HepG2 (cell line): ENCODE measurements around the gene LSM2. TPM values are rescaled to one million over a fixed set of nuclear protein-coding genes. Genes with fewer than 3 reads are reported as not detected.
A peak's percentile ranks its signal among the peaks of the same experiment; 100 is the strongest.

Source experiments
- ARNT ChIP-seq: fragments of 450-650 bp; IDR thresholded peaks from 2 replicates; pipeline ENCODE4 v1.6.1; 2017
- BRD4 ChIP-seq: sonication (generic); formaldehyde crosslinking; IDR thresholded peaks from 2 replicates; pipeline ENCODE4 v1.4.0; 2020; ENCODE audit warnings: missing genetic modification reagents
- DPF2 ChIP-seq: sonication (generic); formaldehyde crosslinking; IDR thresholded peaks from 2 replicates; pipeline ENCODE4 v1.4.0; 2020; ENCODE audit warnings: mild to moderate bottlenecking, low read depth, missing genetic modification reagents, borderline replicate concordance
- ELK4 ChIP-seq: sonication (generic); formaldehyde crosslinking; IDR thresholded peaks from 2 replicates; pipeline ENCODE4 v1.9.0; 2021; ENCODE audit warnings: missing genetic modification reagents, borderline replicate concordance
- JDP2 ChIP-seq: sonication (generic); formaldehyde crosslinking; IDR thresholded peaks from 2 replicates; pipeline ENCODE4 v1.8.1; 2022; ENCODE audit warnings: missing genetic modification reagents, borderline replicate concordance
- KAT7 ChIP-seq: IDR thresholded peaks from 2 replicates; pipeline ENCODE4 v1.6.1; 2018; ENCODE audit warnings: borderline replicate concordance, missing compliant biosample characterization
- KLF12 ChIP-seq: sonication (generic); formaldehyde crosslinking; IDR thresholded peaks from 2 replicates; pipeline ENCODE4 v1.4.0; 2020; ENCODE audit warnings: missing genetic modification reagents, borderline replicate concordance
- KLF6 ChIP-seq: IDR thresholded peaks from 2 replicates; pipeline ENCODE4 v1.8.0; 2016; ENCODE audit warnings: missing biosample characterization, missing genetic modification reagents
- NFE2L2 ChIP-seq: fragments of 150-350 bp; IDR thresholded peaks from 2 replicates; pipeline ENCODE4 v1.6.1; 2014; ENCODE audit warnings: low read length
- NFKBIZ ChIP-seq: IDR thresholded peaks from 2 replicates; pipeline ENCODE4 v1.6.1; 2018; ENCODE audit warnings: missing genetic modification reagents, missing compliant biosample characterization
- NR2F1 ChIP-seq, 2 experiments: fragments of 450-650 bp in 1 of 2; formaldehyde crosslinking in 1 of 2; IDR thresholded peaks; 2 replicates each; pipeline versions ENCODE4 v1.5.0 to v1.6.1; 2016 to 2020; ENCODE audit warnings: mild to moderate bottlenecking in 1 of 2, missing compliant biosample characterization in 1 of 2, missing genetic modification reagents in 1 of 2, moderate library complexity in 1 of 2
- PHF21A ChIP-seq: sonication (generic); formaldehyde crosslinking; IDR thresholded peaks from 2 replicates; pipeline ENCODE4 v1.5.0; 2020; ENCODE audit warnings: mild to moderate bottlenecking, missing genetic modification reagents
- THAP11 ChIP-seq: IDR thresholded peaks from 2 replicates; pipeline ENCODE4 v1.6.1; 2016; ENCODE audit warnings: missing biosample characterization, missing genetic modification reagents
- ZFAT ChIP-seq: sonication (generic); formaldehyde crosslinking; conservative IDR thresholded peaks from 2 replicates; pipeline ENCODE4 v1.8.1; 2023; ENCODE audit warnings: missing genetic modification reagents, inconsistent platforms
- ZNF24 ChIP-seq: fragments of 450-650 bp; IDR thresholded peaks from 2 replicates; pipeline ENCODE4 v1.6.1; 2017; ENCODE audit warnings: antibody characterized with exemption, mild to moderate bottlenecking
- ZNF281 ChIP-seq: sonication (generic); formaldehyde crosslinking; IDR thresholded peaks from 2 replicates; pipeline ENCODE4 v1.4.0; 2020; ENCODE audit warnings: missing genetic modification reagents, borderline replicate concordance
- ZNF34 ChIP-seq: sonication (generic); formaldehyde crosslinking; IDR thresholded peaks from 2 replicates; pipeline ENCODE4 v1.4.0; 2020; ENCODE audit warnings: mild to moderate bottlenecking, missing genetic modification reagents, borderline replicate concordance
- ZNF543 ChIP-seq: sonication (generic); formaldehyde crosslinking; IDR thresholded peaks from 2 replicates; pipeline ENCODE4 v1.4.0; 2020; ENCODE audit warnings: mild to moderate bottlenecking, missing genetic modification reagents
- ZNF609 ChIP-seq: sonication (generic); formaldehyde crosslinking; IDR thresholded peaks from 2 replicates; pipeline ENCODE4 v1.4.0; 2020; ENCODE audit warnings: mild to moderate bottlenecking, missing genetic modification reagents, borderline replicate concordance
- ZNF720 ChIP-seq: sonication (generic); formaldehyde crosslinking; IDR thresholded peaks from 2 replicates; pipeline ENCODE4 v1.4.0; 2020; ENCODE audit warnings: missing genetic modification reagents
- ZNF768 ChIP-seq: sonication (generic); formaldehyde crosslinking; IDR thresholded peaks from 2 replicates; pipeline ENCODE4 v1.4.0; 2020; ENCODE audit warnings: missing genetic modification reagents
- ZNF773 ChIP-seq: sonication (generic); formaldehyde crosslinking; IDR thresholded peaks from 2 replicates; pipeline ENCODE4 v1.4.0; 2020; ENCODE audit warnings: missing genetic modification reagents, borderline replicate concordance
- polyA plus RNA-seq, 8 experiments: library from polyadenylated mRNA; depleted of rRNA in 3 of 8; stranded (reverse) in 7 of 8; unstranded in 1 of 8; fragments of >200 nt; fragmentation: Illumina TruSeq in 4 of 8; extraction: Trizol in 4 of 8; gene quantifications; 2 replicates each; pipeline versions ENCODE4 v1.2.1 to v1.2.3, GENCODE V29; 2011 to 2016; ENCODE audit warnings: low read depth in 4 of 8, missing spikeins in 1 of 8, mixed read lengths in 1 of 8; ENCODE audit not compliant: insufficient read depth in 1 of 8
- total RNA-seq, 5 experiments: library from RNA; depleted of rRNA; stranded (reverse); fragments of >200 nt; fragmentation: Illumina TruSeq; extraction: Trizol; gene quantifications; 2 replicates each; pipeline ENCODE4 v1.2.3, GENCODE V29; 2016; ENCODE audit warnings: low read depth in 1 of 5

The LSM2 gene
- total and polyA plus RNA-seq, 2 of the 13 experiments (the other 11 are each of a cell fraction or from before 2014, with no cell fraction given): 69.4 to 90.5 TPM

GRCh38 chr6:31827286-31828079 is 20.7 kb upstream of the LSM2 start, which contains the start of gene HSPA1B (continued):
- no peak for TF ChIP-seq ZFAT (CRISPR knock-in tag)
- TF ChIP-seq ZNF24: 0 out of 2 replicates have a peak, but pooled peaks have one; percentile 30
- TF ChIP-seq PHF21A: peak; percentile 97
- no peak for TF ChIP-seq KAT7 (CRISPR knock-in tag)
- TF ChIP-seq ZNF720 (CRISPR knock-in tag): peak; percentile 63; the same call in 1 of the 2 replicates
- TF ChIP-seq JDP2 (CRISPR knock-in tag): no peak
- TF ChIP-seq ZNF773 (CRISPR knock-in tag): peak; percentile 53; the same call in 1 of the 2 replicates
- TF ChIP-seq ZNF768 (CRISPR knock-in tag): peak; percentile 82
- no peak for TF ChIP-seq DPF2 (CRISPR knock-in tag)
- TF ChIP-seq THAP11 (CRISPR knock-in tag): peak; percentile 61
- no peak for TF ChIP-seq ARNT
- peak; percentile 75; the same call in 1 of the 2 replicates for TF ChIP-seq ELK4 (CRISPR knock-in tag)
- TF ChIP-seq NFE2L2: no peak
- TF ChIP-seq ZNF281 (CRISPR knock-in tag): peak; percentile 42; the same call in 1 of the 2 replicates
- 0 out of 2 replicates have a peak, but pooled peaks have one; percentile 20 for TF ChIP-seq BRD4
- TF ChIP-seq KLF6: peak; percentile 85
- peak; percentile 44; the same call in 1 of the 2 replicates for TF ChIP-seq ZNF609
- no peak; the same call in 1 of the 2 replicates for TF ChIP-seq KLF12 (CRISPR knock-in tag)
- 0 out of 2 replicates have a peak, but pooled peaks have one; percentile 35 for TF ChIP-seq ZNF34 (CRISPR knock-in tag)
- no peak for TF ChIP-seq NR2F1 (CRISPR knock-in tag; IDR thresholded peaks at IDR 0.05)
- TF ChIP-seq NFKBIZ: peak; percentile 65; the same call in 1 of the 2 replicates
- TF ChIP-seq ZNF543 (CRISPR knock-in tag): peak; percentile 53; the same call in 1 of the 2 replicates
